ENCODE results near the gene CCDC159. TPM values are rescaled to one million over a fixed set of nuclear protein-coding genes. Genes with fewer than 3 reads are reported as not detected.

Gene CCDC159
- total RNA-seq, 2 donors from 2014 or later: 26.5 to 32.6 TPM

DNA sequence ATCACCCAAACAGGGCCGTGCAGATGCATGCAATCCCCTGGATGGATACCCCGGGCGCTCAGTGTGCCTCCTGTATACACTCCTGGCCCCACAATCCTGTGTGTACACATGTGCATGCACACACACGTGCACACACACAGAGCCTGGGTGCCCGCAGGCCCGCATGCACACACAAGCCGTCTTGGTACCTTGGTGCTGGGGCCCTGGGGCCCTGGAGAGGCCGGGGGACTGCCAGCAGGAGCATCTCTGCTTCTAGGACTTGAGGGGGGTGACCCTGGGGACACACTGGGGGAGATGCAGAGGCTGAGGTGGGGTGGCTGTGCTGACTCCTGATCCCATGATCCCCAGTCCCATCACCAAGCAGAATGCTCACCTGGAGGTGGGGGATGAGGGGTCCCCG, 53.3 kb downstream of the CCDC159 start:
- H3K27me3 ChIP-seq: no peaks in the 10 kb centered on the region
- intact Hi-C loops (cut with DNase I): no loop called here
- no peaks in the 10 kb centered on the region for H3K4me1 ChIP-seq
- no peak for DNase-seq
- ATAC-seq: no peak
- WGBS, 2 donors: 91 to 100% methylated on average over 5 to 9 of the region's 9 CpGs
- H3K9me3 ChIP-seq: no peaks in the 10 kb centered on the region
- no peak overlapping the region for H3K27ac ChIP-seq
- H3K4me3 ChIP-seq: no peak overlapping the region
- no peak for TF ChIP-seq POLR2A (IDR thresholded peaks at IDR 0.05)
- TF ChIP-seq, protein P1, sequence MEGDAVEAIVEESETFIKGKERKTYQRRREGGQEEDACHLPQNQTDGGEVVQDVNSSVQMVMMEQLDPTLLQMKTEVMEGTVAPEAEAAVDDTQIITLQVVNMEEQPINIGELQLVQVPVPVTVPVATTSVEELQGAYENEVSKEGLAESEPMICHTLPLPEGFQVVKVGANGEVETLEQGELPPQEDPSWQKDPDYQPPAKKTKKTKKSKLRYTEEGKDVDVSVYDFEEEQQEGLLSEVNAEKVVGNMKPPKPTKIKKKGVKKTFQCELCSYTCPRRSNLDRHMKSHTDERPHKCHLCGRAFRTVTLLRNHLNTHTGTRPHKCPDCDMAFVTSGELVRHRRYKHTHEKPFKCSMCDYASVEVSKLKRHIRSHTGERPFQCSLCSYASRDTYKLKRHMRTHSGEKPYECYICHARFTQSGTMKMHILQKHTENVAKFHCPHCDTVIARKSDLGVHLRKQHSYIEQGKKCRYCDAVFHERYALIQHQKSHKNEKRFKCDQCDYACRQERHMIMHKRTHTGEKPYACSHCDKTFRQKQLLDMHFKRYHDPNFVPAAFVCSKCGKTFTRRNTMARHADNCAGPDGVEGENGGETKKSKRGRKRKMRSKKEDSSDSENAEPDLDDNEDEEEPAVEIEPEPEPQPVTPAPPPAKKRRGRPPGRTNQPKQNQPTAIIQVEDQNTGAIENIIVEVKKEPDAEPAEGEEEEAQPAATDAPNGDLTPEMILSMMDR (IDR thresholded peaks at IDR 0.05): no peak
- peaks cover 0 to 2% of the 10 kb centered on the region in 2 donors for H3K36me3 ChIP-seq (replicated peaks in 1 of 2; ENCODE audit: insufficient read depth in 1 of 2, low read depth in 2 of 2)

DNA sequence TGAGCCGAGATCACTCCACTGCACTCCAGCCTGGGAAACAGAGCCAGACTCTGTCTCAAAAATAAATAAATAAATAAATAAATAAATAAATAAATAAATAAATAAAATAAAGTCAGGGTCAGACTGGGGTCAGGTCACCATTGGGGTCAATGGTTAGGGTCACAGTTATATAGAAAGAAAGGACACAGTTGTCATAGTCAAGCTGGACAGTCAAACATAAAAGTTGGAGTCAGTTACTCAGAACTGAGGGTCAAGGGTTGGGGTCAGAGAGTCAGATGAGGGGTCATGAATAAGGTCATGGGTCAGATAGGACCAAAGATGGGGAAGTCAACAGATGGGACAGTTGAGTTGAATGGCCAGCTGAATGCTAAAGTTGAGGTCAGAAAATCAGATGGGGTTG, 54.5 kb downstream of the CCDC159 start:
- H3K27ac ChIP-seq: no peak overlapping the region
- H3K9me3 ChIP-seq: no peaks in the 10 kb centered on the region
- intact Hi-C loops (cut with DNase I): no loop called here
- H3K4me1 ChIP-seq: no peaks in the 10 kb centered on the region
- H3K4me3 ChIP-seq: no peak overlapping the region
- TF ChIP-seq, protein P1 (IDR thresholded peaks at IDR 0.05): no peak
- TF ChIP-seq POLR2A (IDR thresholded peaks at IDR 0.05): no peak
- no peaks in the 10 kb centered on the region for H3K27me3 ChIP-seq
- 79 to 88% methylated on average over 1 of the region's 1 CpG for WGBS, 2 donors
- H3K36me3 ChIP-seq (replicated peaks in 1 of 2; ENCODE audit: insufficient read depth in 1 of 2, low read depth in 2 of 2): peaks cover 0 to 4% of the 10 kb centered on the region in 2 donors
- no peak for DNase-seq
- ATAC-seq: no peak

DNA sequence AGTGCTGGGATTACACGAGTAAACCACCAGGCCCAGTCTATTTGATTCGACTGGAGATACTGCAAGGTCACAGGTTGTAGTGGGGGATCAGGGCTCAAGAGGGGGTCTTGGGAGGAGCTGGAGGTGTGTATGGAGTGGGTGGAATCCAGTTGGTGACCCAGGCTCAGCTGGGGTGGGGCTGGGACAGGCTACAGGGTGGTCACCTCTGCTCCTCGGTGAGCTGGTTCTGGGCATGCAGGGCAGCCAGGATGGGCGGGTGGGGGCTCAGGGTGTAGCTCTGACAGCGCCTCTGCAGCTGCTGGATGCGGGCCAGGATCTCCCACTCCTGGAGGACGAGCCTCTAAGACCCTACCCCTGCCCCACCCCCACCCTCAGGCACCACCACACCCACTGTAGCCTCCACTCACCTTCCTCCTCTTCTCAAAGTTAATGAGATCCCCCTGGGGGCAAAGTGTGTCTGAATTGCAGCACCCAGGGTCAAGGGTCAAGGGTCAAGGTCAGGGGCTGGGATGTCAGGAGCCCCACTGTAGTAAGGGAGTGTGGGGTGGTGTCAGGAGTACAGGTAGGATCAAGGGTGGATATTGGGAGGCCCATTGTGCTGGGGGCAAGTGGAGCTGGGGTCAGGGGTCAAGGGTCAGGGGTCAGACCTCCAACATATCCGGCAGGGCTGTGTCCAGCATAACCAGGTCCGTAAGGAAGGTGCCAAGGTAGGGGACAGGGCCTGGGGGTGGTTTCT, 55.7 kb downstream of the CCDC159 start:
- WGBS, 2 donors: 78 to 84% methylated on average over 8 to 9 of the region's 9 CpGs

More for the DNA sequence above, 55.7 kb downstream of the CCDC159 start:
- Histone ChIP-seq H3K27me3 (no peaks in the 10 kb centered on the region), H3K36me3 (replicated peaks in 1 of 2; ENCODE audit: insufficient read depth in 1 of 2, low read depth in 2 of 2) (peaks cover 0 to 4% of the 10 kb centered on the region in 2 donors), H3K4me1 (no peaks in the 10 kb centered on the region), H3K9me3 (no peaks in the 10 kb centered on the region), H3K27ac (no peak overlapping the region), H3K4me3 (no peak overlapping the region)
- TF ChIP-seq, protein P1 (IDR thresholded peaks at IDR 0.05): no peak
- no peak for TF ChIP-seq POLR2A (IDR thresholded peaks at IDR 0.05)
- ATAC-seq: no peak
- intact Hi-C loops (cut with DNase I): no loop called here
- DNase-seq: no peak

Other genes starting within 250 kb of the CCDC159 start
- 1 to 10 TPM; 1.8 to 6.9 TPM for gene SPC24, start 190.7 kb upstream of the CCDC159 start, total RNA-seq
- 100 to 1,000 TPM; 133 to 165 TPM for gene KANK2, start 149.0 kb upstream of the CCDC159 start, total RNA-seq
- gene ANGPTL8, start 106.9 kb upstream of the CCDC159 start, total RNA-seq: not detected
- gene DOCK6, start 84.0 kb upstream of the CCDC159 start, total RNA-seq: 10 to 100 TPM; 77.1 to 89.2 TPM
- gene TSPAN16, start 50.4 kb upstream of the CCDC159 start, total RNA-seq: not detected
- gene RAB3D, start 6.9 kb upstream of the CCDC159 start, total RNA-seq: 10 to 100 TPM; 47.1 to 51.6 TPM
- gene TMEM205, start 251 bp upstream of the CCDC159 start, total RNA-seq: 100 to 1,000 TPM; 176 to 197 TPM
- gene PLPPR2, start 8.9 kb downstream of the CCDC159 start, total RNA-seq: 10 to 100 TPM in 1 of 2 donors, 1 to 10 TPM in 1; 9.9 to 30.3 TPM
- gene SWSAP1, start 28.1 kb downstream of the CCDC159 start, total RNA-seq: 1 to 10 TPM in 1 of 2 donors, under 1 TPM in 1; 0.78 to 2.0 TPM
- gene EPOR, start 37.8 kb downstream of the CCDC159 start, total RNA-seq: 10 to 100 TPM; 15.0 to 20.4 TPM
- 10 to 100 TPM; 35.0 to 56.0 TPM for gene RGL3, start 72.8 kb downstream of the CCDC159 start, total RNA-seq
- under 1 TPM in 1 of 2 donors, not detected in 1; 0.26 TPM for gene ODAD3, start 88.6 kb downstream of the CCDC159 start, total RNA-seq
- 100 to 1,000 TPM; 134 to 194 TPM for gene PRKCSH, start 89.1 kb downstream of the CCDC159 start, total RNA-seq
- gene ELAVL3, start 134.5 kb downstream of the CCDC159 start, total RNA-seq: not detected
- 10 to 100 TPM in 1 of 2 donors, 1 to 10 TPM in 1; 9.6 to 22.1 TPM for gene ZNF653, start 159.3 kb downstream of the CCDC159 start, total RNA-seq
- 10 to 100 TPM; 55.8 to 79.1 TPM for gene ECSIT, start 182.6 kb downstream of the CCDC159 start, total RNA-seq
- 10 to 100 TPM; 10.9 to 15.2 TPM for gene CNN1, start 192.3 kb downstream of the CCDC159 start, total RNA-seq
- gene ELOF1, start 212.7 kb downstream of the CCDC159 start, total RNA-seq: 10 to 100 TPM; 36.6 TPM
- gene ACP5, start 231.1 kb downstream of the CCDC159 start, total RNA-seq: 10 to 100 TPM in 1 of 2 donors, 1 to 10 TPM in 1; 8.0 to 22.4 TPM